ENCODE measurements around the gene GRIK4. TPM values are rescaled to one million over a fixed set of nuclear protein-coding genes. Genes with fewer than 3 reads are reported as not detected.

Gene GRIK4
- total RNA-seq, 1 donor from 2014 or later: 0.89 TPM

DNA sequence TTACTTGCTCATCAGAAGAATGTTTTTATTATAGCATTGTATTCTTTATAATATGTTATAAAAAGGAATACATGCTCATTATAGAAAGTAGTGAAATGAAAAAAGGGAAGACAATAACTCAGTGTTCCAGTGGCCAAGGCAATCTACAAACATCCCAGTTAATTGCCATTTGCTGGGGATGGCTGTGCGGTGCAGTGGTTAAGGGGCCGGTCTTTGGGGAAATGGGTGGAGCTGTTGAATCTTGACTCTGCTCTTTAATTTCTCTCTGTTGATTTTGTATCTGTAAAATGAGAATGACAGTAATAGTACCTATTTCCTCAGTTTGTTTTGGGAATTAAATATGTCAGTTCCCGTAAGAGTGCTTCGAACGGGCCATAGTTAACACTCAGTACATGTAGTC is 299.7 kb downstream of the GRIK4 start:
- no peak for TF ChIP-seq CTCF (conservative IDR thresholded peaks at IDR 0.05)
- DNase-seq (ENCODE audit: low read depth, low spot score): no peak
- H3K36me3 Mint-ChIP-seq (ENCODE audit: low read depth): no peaks in the 10 kb centered on the region
- H3K27me3 Mint-ChIP-seq (ENCODE audit: low read depth): no peaks in the 10 kb centered on the region
- no peak overlapping the region for H3K27ac Mint-ChIP-seq (ENCODE audit: unreplicated experiment)
- H3K9me3 Mint-ChIP-seq: no peaks in the 10 kb centered on the region
- H3K4me3 Mint-ChIP-seq: no peak overlapping the region
- no peaks in the 10 kb centered on the region for H3K4me1 Mint-ChIP-seq

DNA sequence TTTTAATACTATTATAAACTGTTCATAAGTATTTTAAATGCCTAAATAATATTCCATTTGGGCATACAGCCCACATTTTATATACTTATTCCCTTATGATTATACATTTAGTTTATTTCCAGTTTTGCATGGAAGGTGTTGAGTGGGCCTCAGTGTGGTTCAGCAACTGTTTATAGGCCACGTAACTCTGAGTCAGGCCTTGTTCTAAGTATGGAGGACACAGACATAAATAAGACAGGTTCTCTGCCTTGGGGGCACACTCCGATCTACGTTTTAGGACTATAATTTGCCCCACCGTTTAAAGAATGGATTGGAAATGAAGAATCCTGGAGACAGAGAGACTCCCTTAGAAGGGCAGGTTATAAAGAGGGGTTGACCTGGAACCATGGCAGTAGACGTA is 300.2 kb downstream of the GRIK4 start:
- peaks cover 2% of the 10 kb centered on the region for H3K4me1 Mint-ChIP-seq
- DNase-seq (ENCODE audit: low read depth, low spot score): no peak
- no peaks in the 10 kb centered on the region for H3K9me3 Mint-ChIP-seq
- H3K27me3 Mint-ChIP-seq (ENCODE audit: low read depth): no peaks in the 10 kb centered on the region
- peak overlapping the region; percentile 15 for H3K27ac Mint-ChIP-seq (ENCODE audit: unreplicated experiment)
- no peak for TF ChIP-seq CTCF (conservative IDR thresholded peaks at IDR 0.05)
- no peak overlapping the region for H3K4me3 Mint-ChIP-seq
- no peaks in the 10 kb centered on the region for H3K36me3 Mint-ChIP-seq (ENCODE audit: low read depth)

- H3K27ac Mint-ChIP-seq (ENCODE audit: unreplicated experiment): peak overlapping the region; percentile 72
- H3K4me3 Mint-ChIP-seq: no peak overlapping the region
- H3K9me3 Mint-ChIP-seq: no peaks in the 10 kb centered on the region
- DNase-seq (ENCODE audit: low read depth, low spot score): no peak
- H3K27me3 Mint-ChIP-seq (ENCODE audit: low read depth): peaks cover 10% of the 10 kb centered on the region
- H3K4me1 Mint-ChIP-seq: peaks cover 7% of the 10 kb centered on the region
- no peak for TF ChIP-seq CTCF (conservative IDR thresholded peaks at IDR 0.05)
- H3K36me3 Mint-ChIP-seq (ENCODE audit: low read depth): no peaks in the 10 kb centered on the region
Measured at GRCh38 chr11:120814531-120815318, 303.2 kb downstream of the GRIK4 start.

- no peak overlapping the region for H3K27ac Mint-ChIP-seq (ENCODE audit: unreplicated experiment)
- H3K4me3 Mint-ChIP-seq: no peak overlapping the region
- no peaks in the 10 kb centered on the region for H3K9me3 Mint-ChIP-seq
- DNase-seq (ENCODE audit: low read depth, low spot score): no peak
- no peaks in the 10 kb centered on the region for H3K36me3 Mint-ChIP-seq (ENCODE audit: low read depth)
- peaks cover 14% of the 10 kb centered on the region for H3K27me3 Mint-ChIP-seq (ENCODE audit: low read depth)
- H3K4me1 Mint-ChIP-seq: peaks cover 7% of the 10 kb centered on the region
- no peak for TF ChIP-seq CTCF (conservative IDR thresholded peaks at IDR 0.05)
Measured at GRCh38 chr11:120815319-120816100, 304.0 kb downstream of the GRIK4 start.

- Mint-ChIP-seq H3K9me3 (no peaks in the 10 kb centered on the region), H3K27me3 (ENCODE audit: low read depth) (peaks cover 14% of the 10 kb centered on the region)
Measured at GRCh38 chr11:120816176-120816575, 304.6 kb downstream of the GRIK4 start.

More at GRCh38 chr11:120816176-120816575, 304.6 kb downstream of the GRIK4 start:
- no peak overlapping the region for H3K4me3 Mint-ChIP-seq
- no peak overlapping the region for H3K27ac Mint-ChIP-seq (ENCODE audit: unreplicated experiment)
- no peaks in the 10 kb centered on the region for H3K36me3 Mint-ChIP-seq (ENCODE audit: low read depth)
- TF ChIP-seq CTCF (conservative IDR thresholded peaks at IDR 0.05): no peak
- DNase-seq (ENCODE audit: low read depth, low spot score): no peak
- peaks cover 7% of the 10 kb centered on the region for H3K4me1 Mint-ChIP-seq
